SK-N-SH (cell line): ENCODE results near the gene LIMS1. TPM values are rescaled to one million over a fixed set of nuclear protein-coding genes. Genes with fewer than 3 reads are reported as not detected.
A peak's percentile ranks its signal among the peaks of the same experiment; 100 is the strongest.

Source experiments
- CTCF ChIA-PET: fragments of 300-600, 350-600 bp; formaldehyde crosslinking; extraction: SDS; loops from one replicate; lab custom pipeline; 2021; lab: Yijun Ruan, JAX
- POLR2A ChIA-PET: fragments of 350-600 bp; sonication (Branson Sonifier 250); formaldehyde crosslinking; extraction: SDS; loops from one replicate; lab custom pipeline; 2020; ENCODE audit warnings: antibody characterized with exemption, inconsistent platforms; lab: Yijun Ruan, JAX
- DNase-seq: peaks from one replicate; pipeline ENCODE4 v3.0.0; 2012
- H2AFZ ChIP-seq: fragments of 200-600 bp; sonication (generic); 2 replicates; pipeline ENCODE4 v1.8.1; 2016; ENCODE audit warnings: antibody characterized with exemption, mild to moderate bottlenecking, low read depth
- H3F3A ChIP-seq: fragments of 200-600 bp; sonication (generic); replicated peaks from 2 replicates; pipeline ENCODE3; 2016; ENCODE audit warnings: antibody characterized with exemption, mild to moderate bottlenecking; ENCODE audit not compliant: insufficient read depth
- H3K27ac ChIP-seq, 2 experiments: fragments of 200-500 bp in 1 of 2; fragments of 200-600 bp in 1 of 2; sonication (Bioruptor generic) in 1 of 2; sonication (generic), shearing (Covaris generic) in 1 of 2; 2 replicates each; pipeline versions ENCODE4 v1.5.1 to v1.6.1; 2014 to 2016; ENCODE audit warnings: low read depth in 2 of 2, inconsistent platforms in 1 of 2, low read length in 1 of 2, mild to moderate bottlenecking in 1 of 2, mixed read lengths in 1 of 2
- H3K27me3 ChIP-seq: fragments of 200-600 bp; sonication (generic), shearing (Covaris generic); 2 replicates; pipeline ENCODE4 v1.6.1; 2016; ENCODE audit warnings: mixed run types; ENCODE audit not compliant: insufficient read depth
- H3K36me3 ChIP-seq, 2 experiments: fragments of 200-500 bp in 1 of 2; fragments of 200-600 bp in 1 of 2; sonication (Bioruptor generic) in 1 of 2; sonication (generic) in 1 of 2; replicated peaks in 1 of 2; 2 replicates each; pipeline versions ENCODE3 to v1.5.1; 2014 to 2016; ENCODE audit warnings: low read length in 1 of 2, mild to moderate bottlenecking in 1 of 2; ENCODE audit not compliant: insufficient read depth in 2 of 2, control insufficient read depth in 1 of 2
- H3K4me1 ChIP-seq, 2 experiments: fragments of 200-500 bp in 1 of 2; fragments of 200-600 bp in 1 of 2; sonication (Bioruptor generic) in 1 of 2; sonication (generic), shearing (Covaris generic) in 1 of 2; 2 replicates each; pipeline versions ENCODE4 v1.5.1 to v1.6.1; 2014 to 2016; ENCODE audit warnings: low read depth in 1 of 2, low read length in 1 of 2, mixed run types in 1 of 2; ENCODE audit not compliant: insufficient read depth in 2 of 2, control insufficient read depth in 1 of 2
- H3K4me2 ChIP-seq: fragments of 200-600 bp; sonication (generic), shearing (Covaris generic); 2 replicates; pipeline ENCODE4 v1.6.1; 2017; ENCODE audit warnings: mixed run types
- H3K4me3 ChIP-seq, 2 experiments: fragments of 200-500 bp in 1 of 2; fragments of 200-600 bp in 1 of 2; sonication (Bioruptor generic) in 1 of 2; sonication (generic), shearing (Covaris generic) in 1 of 2; 2 replicates each; pipeline versions ENCODE4 v1.5.1 to v1.8.1; 2014 to 2016; ENCODE audit warnings: low read depth in 2 of 2, inconsistent platforms in 1 of 2, low read length in 1 of 2, mild to moderate bottlenecking in 1 of 2, mixed read lengths in 1 of 2, moderate library complexity in 1 of 2
- H3K79me2 ChIP-seq: fragments of 200-600 bp; sonication (generic); 2 replicates; pipeline ENCODE4 v1.8.1; 2017; ENCODE audit warnings: mild to moderate bottlenecking; ENCODE audit not compliant: insufficient read depth
- H3K9ac ChIP-seq: fragments of 200-600 bp; sonication (generic); 2 replicates; pipeline ENCODE4 v1.6.1; 2017; ENCODE audit warnings: mixed run types
- H3K9me2 ChIP-seq: fragments of 200-600 bp; sonication (generic); 2 replicates; pipeline ENCODE4 v1.6.1; 2017; ENCODE audit warnings: mixed run types
- H3K9me3 ChIP-seq: fragments of 200-600 bp; sonication (generic); 2 replicates; pipeline ENCODE4 v1.6.1; 2017; ENCODE audit warnings: mixed run types, mild to moderate bottlenecking, moderate library complexity
- H4K20me1 ChIP-seq: fragments of 200-600 bp; sonication (generic); 2 replicates; pipeline ENCODE4 v1.6.1; 2017; ENCODE audit warnings: mild to moderate bottlenecking, mixed run types; ENCODE audit not compliant: insufficient read depth
- CHD2 ChIP-seq: fragments of 150-350 bp; IDR thresholded peaks from 2 replicates; pipeline ENCODE4 v1.6.1; 2018; ENCODE audit warnings: low read length; ENCODE audit not compliant: partially characterized antibody
- CTCF ChIP-seq: fragments of 200-600 bp; sonication (generic); IDR thresholded peaks from 2 replicates; pipeline ENCODE4 v1.6.1; 2017; ENCODE audit warnings: antibody characterized with exemption, mild to moderate bottlenecking, moderate library complexity
- ELF1 ChIP-seq: IDR thresholded peaks from 2 replicates; pipeline ENCODE4 v1.4.0; 2012
- EP300 ChIP-seq, 2 experiments: IDR thresholded peaks; 2 replicates each; pipeline versions ENCODE4 v1.4.0 to v1.6.1; 2012; ENCODE audit warnings: borderline replicate concordance in 1 of 2, low read depth in 1 of 2, low read length in 1 of 2
- EZH2phosphoT487 ChIP-seq: fragments of 200-600 bp; sonication (generic); IDR thresholded peaks from 2 replicates; pipeline ENCODE4 v1.6.1; 2017; ENCODE audit warnings: low read depth, mixed run types, mild to moderate bottlenecking, antibody characterized with exemption, moderate library complexity, borderline replicate concordance
- FOXM1 ChIP-seq: IDR thresholded peaks from 2 replicates; pipeline ENCODE4 v1.4.0; 2012; ENCODE audit warnings: low read depth, mild to moderate bottlenecking
- GABPA ChIP-seq: IDR thresholded peaks from 2 replicates; pipeline ENCODE4 v1.4.0; 2012; ENCODE audit warnings: low read depth, mild to moderate bottlenecking
- JUND ChIP-seq: IDR thresholded peaks from 2 replicates; pipeline ENCODE4 v1.4.0; 2012
- MAX ChIP-seq: IDR thresholded peaks from 2 replicates; pipeline ENCODE4 v1.4.0; 2012; ENCODE audit warnings: low read depth
- MEF2A ChIP-seq: IDR thresholded peaks from 2 replicates; pipeline ENCODE4 v1.4.0; 2012; ENCODE audit warnings: low read depth, borderline replicate concordance
- MXI1 ChIP-seq: IDR thresholded peaks from 2 replicates; pipeline ENCODE4 v1.6.1; 2012; ENCODE audit warnings: mild to moderate bottlenecking, low read depth, low read length, improper control_type of control experiment
- NFIC ChIP-seq: IDR thresholded peaks from 2 replicates; pipeline ENCODE4 v1.4.0; 2012; ENCODE audit warnings: borderline replicate concordance
- NRF1 ChIP-seq: IDR thresholded peaks from 2 replicates; pipeline ENCODE4 v1.6.1; 2012; ENCODE audit warnings: low read depth, mild to moderate bottlenecking, low read length
- PBX3 ChIP-seq: IDR thresholded peaks from 2 replicates; pipeline ENCODE4; 2012
- POLR2AphosphoS5 ChIP-seq: IDR thresholded peaks from 2 replicates; pipeline ENCODE4 v1.6.1; 2012; ENCODE audit warnings: low read depth, low read length
- RAD21 ChIP-seq: IDR thresholded peaks from 2 replicates; pipeline ENCODE4 v1.6.1; 2012; ENCODE audit warnings: mild to moderate bottlenecking, low read length
- RCOR1 ChIP-seq: fragments of 150-350 bp; IDR thresholded peaks from 2 replicates; pipeline ENCODE4 v1.6.1; 2017; ENCODE audit warnings: antibody characterized with exemption, low read length
- REST ChIP-seq: IDR thresholded peaks from 2 replicates; pipeline ENCODE4 v1.6.1; 2012; ENCODE audit warnings: mild to moderate bottlenecking, low read depth, low read length, moderate library complexity
- RFX5 ChIP-seq: IDR thresholded peaks from 2 replicates; pipeline ENCODE4 v1.6.1; 2012; ENCODE audit warnings: mild to moderate bottlenecking, improper control_type of control experiment, low read length
- RXRA ChIP-seq: IDR thresholded peaks from 2 replicates; pipeline ENCODE4 v1.4.0; 2012; ENCODE audit warnings: low read depth, mild to moderate bottlenecking, borderline replicate concordance
- SIN3A ChIP-seq: IDR thresholded peaks from 2 replicates; pipeline ENCODE4 v1.6.1; 2012; ENCODE audit warnings: low read depth, mild to moderate bottlenecking, low read length, moderate library complexity, borderline replicate concordance
- SMC3 ChIP-seq: IDR thresholded peaks from 2 replicates; pipeline ENCODE4 v1.6.1; 2012; ENCODE audit warnings: low read depth, low read length, improper control_type of control experiment
- TCF12 ChIP-seq: IDR thresholded peaks from 2 replicates; pipeline ENCODE4 v1.4.0; 2012
- TEAD4 ChIP-seq: IDR thresholded peaks from 2 replicates; pipeline ENCODE4 v1.4.0; 2012; ENCODE audit warnings: mild to moderate bottlenecking, borderline replicate concordance; ENCODE audit not compliant: insufficient read depth
- YY1 ChIP-seq: IDR thresholded peaks from 2 replicates; pipeline ENCODE4 v1.4.0; 2012; ENCODE audit warnings: low read depth, mild to moderate bottlenecking
- WGBS: methylation state at CpG from one replicate; pipeline ENCODE4 v1.1.6; 2017; ENCODE audit warnings: low lambda C conversion rate; 5-methylcytosine and 5-hydroxymethylcytosine counted together
- polyA plus RNA-seq, 3 experiments: library from polyadenylated mRNA; depleted of rRNA; stranded (reverse); fragments of >200 nt; gene quantifications; 2 replicates each; pipeline ENCODE4 v1.2.3, GENCODE V29; 2012
- TF ChIP-seq, protein P1 (sequence below): IDR thresholded peaks from 2 replicates; pipeline ENCODE4 v1.4.0; 2012; ENCODE audit warnings: low read depth, borderline replicate concordance
- TF ChIP-seq, protein P2 (sequence below): fragments of 150-350 bp; IDR thresholded peaks from 2 replicates; pipeline ENCODE4 v1.6.1; 2016; ENCODE audit warnings: mild to moderate bottlenecking, low read depth, low read length

LIMS1 gene
- polyA plus RNA-seq, 1 of the 3 experiments (the other 2 are of a cell fraction): 123 TPM

DNA sequence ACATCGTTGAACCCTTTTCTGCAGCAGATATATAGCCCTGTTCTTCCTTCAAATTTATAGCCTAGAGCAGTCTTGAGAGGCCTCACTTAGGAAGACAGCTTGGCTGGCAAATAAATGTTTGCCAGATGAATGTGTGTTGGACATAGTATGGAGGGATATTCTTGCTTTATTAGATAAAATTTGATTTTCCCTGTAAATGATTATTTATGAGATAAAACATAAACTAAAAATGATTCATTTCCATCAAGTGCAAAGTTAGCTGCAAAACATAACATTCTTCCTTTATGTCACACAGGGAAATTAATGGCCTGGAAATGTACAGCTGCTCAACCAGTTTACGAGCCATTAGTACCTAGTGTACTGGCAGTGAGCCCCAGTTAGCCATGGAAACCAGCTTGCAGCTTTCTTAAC lies 82.5 kb downstream of the LIMS1 start:
- POLR2A ChIA-PET: interaction anchor here (1.2 kb wide), 1 partner anchor 20 kb away, joined by 4 read pairs; no protein-coding TSS in a partner anchor
- Histone ChIP-seq H3K36me3 (peaks cover 0 to 2% of the 10 kb centered on the region in 2 experiments), H3K9ac (no peak overlapping the region), H3K9me2 (no peaks in the 10 kb centered on the region), H3K4me2 (peak overlapping the region; percentile 55; the same call in 1 of the 2 replicates), H3F3A (peaks cover 17% of the 10 kb centered on the region), H3K9me3 (no peaks in the 10 kb centered on the region), H2AFZ (no peak overlapping the region), H3K27ac (peak overlapping the region; percentile 65 to 81), H3K79me2 (peaks cover 96% of the 10 kb centered on the region), H4K20me1 (peaks cover 12% of the 10 kb centered on the region; the same call in 1 of the 2 replicates), H3K27me3 (no peaks in the 10 kb centered on the region), H3K4me1 (peaks cover 44 to 57% of the 10 kb centered on the region in 2 experiments), H3K4me3 (no peak overlapping the region)
- DNase-seq: no peak
- WGBS: 22% methylated on average over 2 of the region's 2 CpGs
- CTCF ChIA-PET: interaction anchor here (0.8 to 13.8 kb wide), 3 partner anchors 10 to 24 kb away, joined by 3 to 188 read pairs (median 6); no protein-coding TSS in a partner anchor
- TF ChIP-seq JUND: no peak; the same call in 1 of the 2 replicates
- TF ChIP-seq EZH2phosphoT487: no peak
- no peak for TF ChIP-seq ELF1
- no peak for TF ChIP-seq SIN3A
- no peak for TF ChIP-seq NRF1
- TF ChIP-seq, protein P1, sequence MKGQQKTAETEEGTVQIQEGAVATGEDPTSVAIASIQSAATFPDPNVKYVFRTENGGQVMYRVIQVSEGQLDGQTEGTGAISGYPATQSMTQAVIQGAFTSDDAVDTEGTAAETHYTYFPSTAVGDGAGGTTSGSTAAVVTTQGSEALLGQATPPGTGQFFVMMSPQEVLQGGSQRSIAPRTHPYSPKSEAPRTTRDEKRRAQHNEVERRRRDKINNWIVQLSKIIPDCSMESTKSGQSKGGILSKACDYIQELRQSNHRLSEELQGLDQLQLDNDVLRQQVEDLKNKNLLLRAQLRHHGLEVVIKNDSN: no peak
- no peak for TF ChIP-seq RFX5
- TF ChIP-seq SMC3: no peak
- TF ChIP-seq RCOR1: peak; percentile 21; the same call in 1 of the 2 replicates
- no peak for TF ChIP-seq RAD21
- TF ChIP-seq EP300 (IDR thresholded peaks at IDR 0.05; ENCODE audit: borderline replicate concordance in 1 of 2, low read depth in 1 of 2, low read length in 1 of 2): peak; percentile 37 to 72; a peak in 3 of 4 replicates
- TF ChIP-seq NFIC: 0 out of 2 replicates have a peak, but pooled peaks have one; percentile 30
- TF ChIP-seq FOXM1: no peak
- peak; percentile 72; the same call in 1 of the 2 replicates for TF ChIP-seq TCF12
- TF ChIP-seq GABPA: no peak
- no peak for TF ChIP-seq POLR2AphosphoS5
- TF ChIP-seq, protein P2, sequence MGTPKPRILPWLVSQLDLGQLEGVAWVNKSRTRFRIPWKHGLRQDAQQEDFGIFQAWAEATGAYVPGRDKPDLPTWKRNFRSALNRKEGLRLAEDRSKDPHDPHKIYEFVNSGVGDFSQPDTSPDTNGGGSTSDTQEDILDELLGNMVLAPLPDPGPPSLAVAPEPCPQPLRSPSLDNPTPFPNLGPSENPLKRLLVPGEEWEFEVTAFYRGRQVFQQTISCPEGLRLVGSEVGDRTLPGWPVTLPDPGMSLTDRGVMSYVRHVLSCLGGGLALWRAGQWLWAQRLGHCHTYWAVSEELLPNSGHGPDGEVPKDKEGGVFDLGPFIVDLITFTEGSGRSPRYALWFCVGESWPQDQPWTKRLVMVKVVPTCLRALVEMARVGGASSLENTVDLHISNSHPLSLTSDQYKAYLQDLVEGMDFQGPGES: no peak
- no peak for TF ChIP-seq MEF2A
- TF ChIP-seq CHD2: peak; percentile 31
- no peak for TF ChIP-seq REST
- 0 out of 2 replicates have a peak, but pooled peaks have one; percentile 20 for TF ChIP-seq RXRA
- TF ChIP-seq MAX: no peak
- no peak for TF ChIP-seq CTCF
- TF ChIP-seq YY1: no peak
- TF ChIP-seq TEAD4: 0 out of 2 replicates have a peak, but pooled peaks have one; percentile 36
- peak; percentile 85 for TF ChIP-seq PBX3
- peak; percentile 37; the same call in 1 of the 2 replicates for TF ChIP-seq MXI1
